ENCODE measurements around the gene PSORS1C2.

GRCh38 chr6:31103136-31103535, 35.7 kb downstream of the PSORS1C2 start:
- TF ChIP-seq CTCF (IDR thresholded peaks at IDR 0.05) (no peak), POLR2AphosphoS5 (IDR thresholded peaks at IDR 0.05) (no peak)

Measured in breast epithelium (tissue), 3 donors.